ENCODE data around the gene TPCN1.

GRCh38 chr12:113260636-113261300, 39.5 kb downstream of the TPCN1 start:
- TF ChIP-seq, protein P1, sequence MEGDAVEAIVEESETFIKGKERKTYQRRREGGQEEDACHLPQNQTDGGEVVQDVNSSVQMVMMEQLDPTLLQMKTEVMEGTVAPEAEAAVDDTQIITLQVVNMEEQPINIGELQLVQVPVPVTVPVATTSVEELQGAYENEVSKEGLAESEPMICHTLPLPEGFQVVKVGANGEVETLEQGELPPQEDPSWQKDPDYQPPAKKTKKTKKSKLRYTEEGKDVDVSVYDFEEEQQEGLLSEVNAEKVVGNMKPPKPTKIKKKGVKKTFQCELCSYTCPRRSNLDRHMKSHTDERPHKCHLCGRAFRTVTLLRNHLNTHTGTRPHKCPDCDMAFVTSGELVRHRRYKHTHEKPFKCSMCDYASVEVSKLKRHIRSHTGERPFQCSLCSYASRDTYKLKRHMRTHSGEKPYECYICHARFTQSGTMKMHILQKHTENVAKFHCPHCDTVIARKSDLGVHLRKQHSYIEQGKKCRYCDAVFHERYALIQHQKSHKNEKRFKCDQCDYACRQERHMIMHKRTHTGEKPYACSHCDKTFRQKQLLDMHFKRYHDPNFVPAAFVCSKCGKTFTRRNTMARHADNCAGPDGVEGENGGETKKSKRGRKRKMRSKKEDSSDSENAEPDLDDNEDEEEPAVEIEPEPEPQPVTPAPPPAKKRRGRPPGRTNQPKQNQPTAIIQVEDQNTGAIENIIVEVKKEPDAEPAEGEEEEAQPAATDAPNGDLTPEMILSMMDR (IDR thresholded peaks at IDR 0.05), result no peak
- no peak for TF ChIP-seq POLR2A (IDR thresholded peaks at IDR 0.05)
- TF ChIP-seq POLR2AphosphoS5 (IDR thresholded peaks at IDR 0.05), result no peak

Measured in breast epithelium (tissue), 3 donors.